C4-2B (cell line): ENCODE measurements around the gene CD84.

Source experiments
- CTCF ChIP-seq: fragments of 450-650 bp; conservative IDR thresholded peaks from 2 replicates; pipeline ENCODE4 v1.5.1; 2017; ENCODE audit warnings: mild to moderate bottlenecking
- ZFX ChIP-seq: fragments of 450-650 bp; IDR thresholded peaks from 2 replicates; pipeline ENCODE4 v1.6.1; 2017

GRCh38 chr1:160579216-160579701 lies at the start of gene CD84:
- TF ChIP-seq CTCF (no peak), ZFX (no peak)
